Measurements from ENCODE around the gene EHD4.

EHD4 gene

GRCh38 chr15:41892621-41893421 is 79.5 kb downstream of the EHD4 start:
- no peak for FAIRE-seq

DNA sequence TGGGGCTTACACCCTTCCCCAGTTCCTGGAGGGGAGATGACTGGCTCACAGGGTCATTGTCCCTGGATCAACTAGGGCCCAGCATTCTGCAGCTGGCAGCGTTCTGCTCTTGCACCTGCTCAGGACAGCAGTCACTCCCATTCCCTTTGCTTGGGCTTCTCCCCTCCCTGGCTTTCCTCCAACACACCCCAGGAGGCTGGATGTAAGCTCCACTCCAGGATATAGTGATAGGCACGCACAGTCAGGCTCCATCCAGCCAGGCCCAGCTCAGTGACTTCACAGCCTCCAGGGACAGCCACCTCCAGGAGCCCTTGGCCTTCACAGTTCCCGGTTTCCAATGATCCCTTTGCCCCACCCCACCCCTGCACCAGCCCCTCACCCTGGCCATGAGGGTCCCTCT is 80.4 kb downstream of the EHD4 start:
- no peak for FAIRE-seq

DNA sequence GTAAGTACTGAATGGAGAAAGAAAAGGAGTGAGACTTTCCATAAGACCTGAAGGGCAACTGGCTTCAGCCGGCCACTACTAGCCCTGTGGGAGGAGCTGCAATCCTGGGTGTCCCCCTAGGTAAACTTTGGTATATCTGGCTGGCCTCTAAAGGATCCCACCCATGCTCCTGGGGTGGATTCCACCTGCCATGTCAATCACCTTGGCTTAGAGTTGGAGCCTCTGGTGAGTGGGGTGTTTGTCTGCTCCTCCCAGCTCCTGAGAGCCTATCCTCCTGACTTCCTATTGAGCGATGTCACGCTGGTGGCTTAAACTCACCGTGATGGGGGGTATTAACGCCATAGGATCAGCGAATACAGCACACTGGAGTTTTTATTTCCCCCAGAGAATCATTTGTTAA is 81.1 kb downstream of the EHD4 start:
- no peak for FAIRE-seq

GRCh38 chr15:41890050-41890690 is 82.2 kb downstream of the EHD4 start:
- FAIRE-seq, result no peak

DNA sequence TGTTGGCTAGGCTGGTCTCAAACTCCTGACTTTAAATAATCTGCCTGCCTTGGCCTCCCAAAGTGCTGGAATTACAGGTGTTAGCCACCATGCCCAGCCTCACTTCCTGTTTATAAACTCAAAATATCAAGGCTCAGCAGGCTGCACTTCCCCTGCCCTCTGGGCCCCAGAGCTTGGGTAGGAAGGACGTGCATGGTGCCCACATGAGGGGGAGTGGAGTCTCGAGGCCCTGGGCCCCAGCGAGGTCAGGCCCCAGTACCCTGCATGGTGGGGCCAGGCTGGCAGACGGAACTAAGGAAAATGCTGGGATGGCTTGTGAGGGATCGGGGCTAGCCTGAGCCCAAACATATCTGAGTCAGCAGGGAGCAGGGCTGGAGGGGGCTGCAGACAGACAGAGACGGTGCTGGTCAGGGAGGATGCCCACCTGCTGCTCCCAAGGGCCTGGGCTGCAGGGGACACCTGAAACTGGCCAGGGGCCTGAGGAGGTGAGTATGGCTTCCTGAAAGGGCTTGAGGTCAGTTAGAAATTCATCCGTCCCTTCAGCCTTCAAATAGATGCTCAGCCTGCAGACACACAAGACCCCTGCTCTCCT is 83.6 kb downstream of the EHD4 start:
- FAIRE-seq, result no peak

- no peak for FAIRE-seq
Measured at GRCh38 chr15:41887893-41888292, 84.5 kb downstream of the EHD4 start.

DNA sequence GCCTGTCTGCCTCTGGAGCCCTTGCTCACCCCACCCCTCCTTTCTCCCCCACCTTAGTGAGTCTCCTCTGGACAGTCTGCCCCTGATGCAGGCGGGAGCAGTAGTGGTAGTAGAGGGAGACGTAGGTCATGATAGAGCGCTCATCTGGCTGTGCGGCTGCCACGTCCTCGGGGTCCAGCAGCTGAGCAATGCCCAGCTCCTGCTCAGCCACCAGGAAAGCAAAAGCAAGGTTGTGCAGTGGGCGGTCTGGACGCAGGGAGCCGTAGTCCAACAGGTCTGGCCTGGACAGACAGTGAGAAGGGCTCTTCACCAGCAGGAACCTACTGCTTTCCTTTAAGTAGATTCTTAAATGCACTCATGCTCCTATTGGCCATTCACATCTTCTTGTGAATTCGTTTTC is 85.2 kb downstream of the EHD4 start:
- FAIRE-seq, result no peak

GRCh38 chr15:41886741-41887140 is 85.6 kb downstream of the EHD4 start:
- no peak for FAIRE-seq

GRCh38 chr15:41885841-41886240 is 86.5 kb downstream of the EHD4 start:
- FAIRE-seq, result no peak

DNA sequence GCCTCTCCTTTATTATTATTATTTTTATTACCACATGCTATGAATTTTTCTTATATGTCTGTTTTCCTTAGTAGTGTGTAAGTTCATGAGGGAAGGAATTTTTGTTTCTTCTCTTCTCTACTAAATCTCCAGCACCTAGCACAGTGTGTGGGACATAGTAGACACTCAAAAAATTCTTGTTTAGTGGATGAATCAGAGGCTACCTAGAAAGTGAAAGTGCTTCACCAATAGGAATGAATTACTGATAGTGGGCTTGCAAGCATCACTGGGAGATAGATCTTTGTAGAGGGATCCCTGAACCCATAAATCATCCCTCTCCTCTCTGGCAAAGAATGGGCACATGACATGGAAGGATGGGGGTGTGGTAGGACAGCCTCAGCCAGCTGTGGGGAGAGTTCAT is 87.0 kb downstream of the EHD4 start:
- FAIRE-seq, result no peak

- no peak for FAIRE-seq
Measured at GRCh38 chr15:41884458-41884857, 87.9 kb downstream of the EHD4 start.

DNA sequence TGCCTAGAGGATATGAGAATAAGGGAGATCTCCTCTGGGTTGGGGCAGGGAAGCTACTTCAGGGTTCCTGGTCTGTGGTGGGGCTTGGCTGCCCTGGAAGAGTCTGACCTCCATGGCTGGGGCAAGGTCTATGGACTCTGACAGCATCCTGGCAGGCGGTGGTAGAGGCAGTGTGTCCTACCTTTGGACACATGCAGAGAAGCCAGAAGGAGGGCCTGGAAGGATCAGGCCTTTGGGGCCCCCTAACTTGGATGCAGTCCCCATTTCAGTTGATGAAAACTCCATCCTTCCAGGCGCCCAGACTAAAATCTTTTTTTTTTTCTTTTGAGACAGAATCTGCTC is 88.9 kb downstream of the EHD4 start:
- no peak for FAIRE-seq

DNA sequence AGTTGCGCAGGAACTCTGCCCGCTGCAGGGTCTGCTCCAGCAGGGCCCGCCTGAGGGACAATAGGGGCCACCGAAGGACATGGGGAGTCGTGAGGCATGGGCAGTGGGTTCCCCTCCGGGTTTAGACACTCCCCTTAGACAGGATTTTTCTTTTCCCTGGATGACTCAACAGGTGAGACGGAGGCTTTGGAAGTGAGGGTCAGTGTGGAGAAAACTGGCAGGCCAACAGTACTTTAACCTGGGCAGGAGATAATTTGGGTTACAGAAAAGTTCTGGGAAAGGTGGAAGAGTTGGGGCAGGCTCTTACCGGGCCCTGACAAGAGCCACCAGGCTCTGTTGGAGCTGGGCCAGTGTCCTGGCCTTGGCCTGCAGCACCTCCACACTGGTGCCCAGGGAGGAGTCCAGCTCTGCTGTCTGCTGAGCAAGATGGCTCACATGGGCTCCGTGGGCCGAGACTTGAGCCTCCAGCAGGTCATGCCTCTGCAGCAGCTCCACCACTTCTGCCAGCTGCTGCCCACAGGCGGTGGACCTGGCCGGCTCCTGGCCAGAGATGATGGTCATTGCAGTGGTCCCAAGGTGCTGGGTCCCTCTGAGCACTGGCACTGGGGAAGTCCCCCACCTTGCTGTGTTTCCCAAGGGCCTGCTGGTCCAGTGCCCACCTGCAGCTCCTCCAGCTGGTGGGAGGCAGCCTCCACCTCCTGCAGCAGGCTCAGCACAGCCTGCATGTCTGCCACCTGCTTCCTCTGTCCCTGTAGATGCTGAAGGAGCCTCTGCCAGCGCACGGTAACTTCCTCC is 89.5 kb downstream of the EHD4 start:
- FAIRE-seq, result no peak

- no peak for FAIRE-seq
Measured at GRCh38 chr15:41881920-41882688, 90.3 kb downstream of the EHD4 start.

GRCh38 chr15:41881550-41881919 is 90.8 kb downstream of the EHD4 start:
- no peak for FAIRE-seq

GRCh38 chr15:41881086-41881485 is 91.3 kb downstream of the EHD4 start:
- FAIRE-seq, result no peak

DNA sequence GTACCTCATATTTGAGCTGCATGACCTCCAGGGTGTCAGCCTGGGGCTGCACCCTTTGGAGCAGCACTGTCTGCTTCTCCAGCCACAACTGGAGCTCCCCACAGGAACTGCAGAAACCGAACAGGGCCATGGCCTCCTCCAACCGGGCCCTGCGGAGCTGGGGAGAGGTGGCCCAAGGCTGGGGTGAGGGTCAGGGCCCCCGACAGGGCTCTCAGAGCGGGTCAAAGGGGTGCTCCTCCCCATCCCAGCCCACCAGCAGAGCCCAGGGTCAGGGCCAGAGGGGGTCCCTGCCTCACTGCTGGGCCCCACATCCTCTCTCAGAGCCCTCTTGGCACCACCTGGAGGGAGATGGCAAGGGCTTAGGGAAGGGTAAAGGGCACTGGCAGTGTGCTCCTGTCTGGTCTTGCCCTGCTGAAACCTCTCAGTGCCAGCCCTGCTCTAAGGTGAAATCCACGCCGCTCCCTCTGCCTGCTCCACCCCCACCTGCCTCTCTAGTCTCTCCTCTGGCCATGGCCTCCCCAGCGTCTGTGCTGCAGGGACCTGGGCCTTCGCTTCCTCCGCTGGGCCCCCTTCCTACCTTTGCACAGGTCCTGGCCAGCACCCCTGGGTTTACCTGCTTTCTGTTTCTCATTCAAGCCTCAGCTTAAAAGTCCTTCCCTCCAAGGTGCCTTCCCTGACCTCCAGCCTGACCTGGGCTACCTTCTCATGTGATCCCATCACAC is 92.0 kb downstream of the EHD4 start:
- no peak for FAIRE-seq

DNA sequence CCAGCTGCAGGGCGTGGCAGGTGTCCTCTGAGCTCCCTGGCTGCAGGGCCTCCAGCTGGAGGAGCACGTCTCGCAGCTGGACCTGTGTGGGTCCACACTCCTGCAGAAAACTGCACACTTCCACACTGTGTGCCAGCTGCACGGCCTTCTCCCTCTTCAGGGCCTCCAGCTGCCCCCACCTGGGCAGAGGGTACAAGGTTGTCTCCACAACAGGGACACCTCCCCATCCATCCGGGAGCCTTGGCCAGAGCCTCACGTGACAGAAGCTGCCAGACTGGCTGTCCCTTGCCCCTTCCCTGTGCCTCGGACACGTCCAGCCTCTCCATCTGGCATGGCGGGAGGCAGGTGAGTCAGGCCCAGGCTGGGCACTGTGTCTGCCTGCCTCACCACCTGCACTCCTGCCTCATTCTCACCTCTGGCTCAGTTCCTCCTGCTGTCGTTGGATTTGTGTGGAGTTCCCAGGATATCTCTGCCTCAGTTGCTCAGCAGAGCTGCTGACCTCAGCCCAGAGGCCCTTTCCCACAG is 93.0 kb downstream of the EHD4 start:
- no peak for FAIRE-seq

- no peak for FAIRE-seq
Measured at GRCh38 chr15:41878355-41878699, 94.0 kb downstream of the EHD4 start.

DNA sequence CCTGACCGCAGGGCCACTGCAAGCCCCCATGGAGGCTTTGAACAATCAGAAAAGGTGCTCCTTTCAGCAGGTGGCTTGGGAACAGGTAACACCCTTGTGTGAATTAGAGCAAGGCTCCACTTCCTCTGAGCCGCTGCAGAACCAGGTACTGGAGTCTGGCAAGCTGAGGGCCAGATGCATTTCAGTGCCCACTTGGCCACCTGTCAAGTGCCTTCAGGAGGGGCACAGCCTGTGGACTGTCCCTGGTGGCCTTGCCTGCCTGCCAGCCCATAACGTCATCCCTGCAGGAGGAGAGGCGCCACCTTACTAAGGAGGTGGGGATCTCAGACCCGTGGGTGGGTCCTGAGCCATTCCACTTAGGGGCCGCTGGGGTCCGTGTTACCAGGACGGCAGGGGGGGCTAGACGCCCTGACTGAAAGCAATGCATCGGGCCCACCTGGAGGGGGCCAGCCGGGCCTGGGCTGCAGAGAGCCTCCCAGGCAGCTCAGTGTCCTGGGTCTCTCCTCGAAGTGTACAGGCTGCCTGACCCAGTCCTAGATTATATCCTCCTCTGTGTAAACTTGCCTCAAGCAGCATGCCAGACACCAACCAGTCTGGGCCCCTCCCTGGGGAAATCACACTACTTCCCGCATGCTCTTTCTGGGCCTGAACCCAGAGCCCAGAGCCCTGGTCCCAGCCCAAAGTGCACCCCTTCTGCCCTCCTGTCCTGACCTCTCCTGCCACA is 94.6 kb downstream of the EHD4 start:
- FAIRE-seq, result no peak

GRCh38 chr15:41876689-41877088 is 95.7 kb downstream of the EHD4 start:
- FAIRE-seq, result no peak

Measured in colon (tissue), 2 donors.